Spleen (tissue), 11 donors: ENCODE measurements around the gene SELENOI. TPM values are rescaled to one million over a fixed set of nuclear protein-coding genes. Genes with fewer than 3 reads are reported as not detected.

Source experiments
- DNase-seq: peaks from one replicate; pipeline ENCODE4 v3.0.0-alpha.2; 2020
- H3K27ac ChIP-seq, 8 donors: fragments of 200-600 bp; sonication (generic) in 7 of 8; 1 replicate in 4 of 8; 2 replicates in 4 of 8; pipeline versions ENCODE4 v1.5.0 to v1.8.0; 2016 to 2021; ENCODE audit warnings: inconsistent platforms in 4 of 8, mild to moderate bottlenecking in 4 of 8, moderate library complexity in 1 of 8
- H3K27me3 ChIP-seq, 7 donors: fragments of 200-600 bp; sonication (generic) in 6 of 7; replicated peaks in 1 of 7; 1 replicate in 4 of 7; 2 replicates in 3 of 7; pipeline versions ENCODE4 v1.5.0 to v1.8.0; 2016 to 2021; ENCODE audit warnings: inconsistent platforms in 3 of 7, mild to moderate bottlenecking in 1 of 7
- H3K36me3 ChIP-seq, 6 donors: fragments of 200-600 bp; sonication (generic) in 5 of 6; 1 replicate in 4 of 6; 2 replicates in 2 of 6; pipeline versions ENCODE4 v1.5.0 to v1.8.0; 2016 to 2021; ENCODE audit warnings: inconsistent platforms in 2 of 6
- H3K4me1 ChIP-seq, 6 donors: fragments of 200-600 bp; sonication (generic) in 5 of 6; 1 replicate in 3 of 6; 2 replicates in 3 of 6; pipeline versions ENCODE4 v1.5.0 to v1.8.0; 2016 to 2021; ENCODE audit warnings: inconsistent platforms in 3 of 6
- H3K4me3 ChIP-seq, 8 donors: fragments of 200-600 bp; sonication (generic) in 7 of 8; 1 replicate in 4 of 8; 2 replicates in 4 of 8; pipeline versions ENCODE4 v1.5.0 to v1.8.0; 2016 to 2021; ENCODE audit warnings: inconsistent platforms in 4 of 8, mild to moderate bottlenecking in 4 of 8, moderate library complexity in 2 of 8
- H3K9me3 ChIP-seq, 8 donors: fragments of 200-600 bp; sonication (generic) in 7 of 8; 1 replicate in 4 of 8; 2 replicates in 4 of 8; pipeline versions ENCODE4 v1.5.0 to v1.8.0; 2016 to 2021; ENCODE audit warnings: inconsistent platforms in 4 of 8
- POLR2A ChIP-seq, 3 donors: fragments of 450-650 bp; IDR thresholded peaks; one replicate each; pipeline ENCODE4 v1.5.1; 2017; ENCODE audit warnings: antibody characterized with exemption in 3 of 3, mild to moderate bottlenecking in 1 of 3
- POLR2AphosphoS5 ChIP-seq, 3 donors: sonication (generic); formaldehyde crosslinking; IDR thresholded peaks; one replicate each; pipeline ENCODE4 v1.5.1; 2017; ENCODE audit warnings: antibody characterized with exemption in 3 of 3
- WGBS, 5 donors: extraction: QIAGEN DNeasy Blood & Tissue Kit in 3 of 5; methylation state at CpG; one replicate each; pipeline versions ENCODE4 v1.1.5 to v1.1.7; 2013 to 2018; 5-methylcytosine and 5-hydroxymethylcytosine counted together
- intact Hi-C: fragments of 100-400 bp; cut with DNase I; formaldehyde crosslinking; loops from one replicate; pipeline ENCODE4 v1.15.0; 2023; ENCODE audit warnings: low total_unique reads
- polyA plus RNA-seq, 3 donors: library from polyadenylated mRNA; stranded (reverse); fragments of 200-250 nt; gene quantifications; one replicate each; pipeline ENCODE4 v1.2.1, GENCODE V29; 2013
- total RNA-seq, 7 donors: library from RNA; depleted of rRNA in 3 of 7; stranded (reverse); fragments of >200 nt in 3 of 7; fragmentation: NEBNext Ultra II Directional in 4 of 7; extraction: Animal tissue kit (Norgen Biotek cat#: 25700) in 4 of 7; gene quantifications; one replicate each; pipeline versions ENCODE4 v1.1.0 to v1.2.1, GENCODE V29; 2016 to 2021
- TF ChIP-seq, protein P1 (sequence below), 11 experiments: fragments of 200-600 bp in 7 of 11; fragments of 450-650 bp in 4 of 11; sonication (generic) in 4 of 11; IDR thresholded peaks in 8 of 11; conservative IDR thresholded peaks in 3 of 11; 1 replicate in 7 of 11; 2 replicates in 4 of 11; pipeline versions ENCODE4 v1.4.0 to v1.8.0; 2016 to 2021; ENCODE audit warnings: antibody characterized with exemption in 11 of 11, inconsistent platforms in 4 of 11, mild to moderate bottlenecking in 1 of 11
- donor health status: healthy with polysubstance abuse.
- donor health status: DM: no; HTN: no; CAD: no; lungs with moderate emphysema.
- donor health status: DM: no; HTN: no; CAD: no.
- donor health status: Bipolar disorder and iron deficiency.
- donor health status: healthy.
- donor health status: DM: no; HTN: no; CAD: no.
- donor health status: DM: yes; HTN: yes; CAD: no.

Gene SELENOI
- total and polyA plus RNA-seq, 10 donors, result 2.0 to 23.6 (median 16.4) TPM

DNA sequence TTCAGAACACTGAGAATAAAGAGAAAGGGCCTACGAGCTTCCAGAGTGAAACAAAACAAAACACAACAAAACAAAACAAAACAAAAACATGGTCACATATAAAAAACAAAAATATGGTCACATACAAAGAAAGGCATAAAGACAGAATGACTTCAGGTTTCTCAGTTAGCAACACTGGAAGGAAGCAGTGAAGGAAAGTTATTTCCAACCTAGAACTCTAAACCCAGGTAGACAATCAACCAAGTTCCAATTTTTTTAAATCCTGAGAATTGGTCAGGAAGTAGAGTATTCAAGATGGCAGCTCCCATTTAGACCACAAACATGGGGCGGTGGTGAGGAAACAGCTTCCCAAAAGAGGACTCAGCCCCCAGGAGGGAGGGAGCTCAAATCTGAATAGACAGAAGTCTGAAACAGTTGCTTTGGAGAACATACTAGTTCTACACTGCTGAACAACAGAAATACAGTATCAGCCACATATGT lies 64.9 kb downstream of the SELENOI start:
- Histone ChIP-seq H3K9me3 (no peaks in the 10 kb centered on the region), H3K36me3 (no peaks in the 10 kb centered on the region), H3K4me1 (peaks cover 0 to 7% (median 0%) of the 10 kb centered on the region in 6 donors), H3K27ac (no peak overlapping the region), H3K4me3 (no peak overlapping the region), H3K27me3 (peaks cover 0 to 10% (median 0%) of the 10 kb centered on the region in 7 donors)
- 69 to 88% (median 81%) methylated on average over 2 of the region's 2 CpGs for WGBS, 5 donors
- intact Hi-C loops, result no loop called here
- DNase-seq, result no peak
- TF ChIP-seq, protein P1, sequence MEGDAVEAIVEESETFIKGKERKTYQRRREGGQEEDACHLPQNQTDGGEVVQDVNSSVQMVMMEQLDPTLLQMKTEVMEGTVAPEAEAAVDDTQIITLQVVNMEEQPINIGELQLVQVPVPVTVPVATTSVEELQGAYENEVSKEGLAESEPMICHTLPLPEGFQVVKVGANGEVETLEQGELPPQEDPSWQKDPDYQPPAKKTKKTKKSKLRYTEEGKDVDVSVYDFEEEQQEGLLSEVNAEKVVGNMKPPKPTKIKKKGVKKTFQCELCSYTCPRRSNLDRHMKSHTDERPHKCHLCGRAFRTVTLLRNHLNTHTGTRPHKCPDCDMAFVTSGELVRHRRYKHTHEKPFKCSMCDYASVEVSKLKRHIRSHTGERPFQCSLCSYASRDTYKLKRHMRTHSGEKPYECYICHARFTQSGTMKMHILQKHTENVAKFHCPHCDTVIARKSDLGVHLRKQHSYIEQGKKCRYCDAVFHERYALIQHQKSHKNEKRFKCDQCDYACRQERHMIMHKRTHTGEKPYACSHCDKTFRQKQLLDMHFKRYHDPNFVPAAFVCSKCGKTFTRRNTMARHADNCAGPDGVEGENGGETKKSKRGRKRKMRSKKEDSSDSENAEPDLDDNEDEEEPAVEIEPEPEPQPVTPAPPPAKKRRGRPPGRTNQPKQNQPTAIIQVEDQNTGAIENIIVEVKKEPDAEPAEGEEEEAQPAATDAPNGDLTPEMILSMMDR (IDR thresholded peaks at IDR 0.05 in 8 of 11, conservative IDR thresholded peaks at IDR 0.05 in 3 of 11), result no peak
- TF ChIP-seq POLR2A (IDR thresholded peaks at IDR 0.05) (no peak), POLR2AphosphoS5 (IDR thresholded peaks at IDR 0.05) (no peak)

DNA sequence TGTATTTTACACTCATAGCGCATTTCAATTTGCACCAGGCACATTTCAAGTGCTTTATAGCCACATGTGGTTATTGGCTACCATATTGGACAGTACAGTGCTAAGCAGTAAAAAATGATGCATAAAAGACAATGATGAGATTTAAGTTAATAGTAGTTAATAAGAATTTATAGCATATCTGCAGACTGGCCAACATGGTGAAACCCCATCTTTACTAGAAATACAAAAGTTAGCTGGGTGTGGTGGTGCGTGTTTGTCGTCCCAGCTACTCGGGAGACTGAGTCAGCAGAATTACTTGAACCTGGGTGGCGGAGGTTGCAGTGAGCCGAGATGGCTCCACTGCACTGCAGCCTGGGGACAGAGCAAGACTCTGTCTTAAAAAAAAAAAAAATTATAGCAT lies 65.5 kb downstream of the SELENOI start:
- H3K4me3 ChIP-seq, result no peak overlapping the region
- peaks cover 0 to 7% (median 0%) of the 10 kb centered on the region in 6 donors for H3K4me1 ChIP-seq
- intact Hi-C loops, result no loop called here
- DNase-seq, result no peak
- H3K36me3 ChIP-seq, result no peaks in the 10 kb centered on the region
- TF ChIP-seq POLR2AphosphoS5 (IDR thresholded peaks at IDR 0.05) (no peak), POLR2A (IDR thresholded peaks at IDR 0.05) (no peak)
- TF ChIP-seq, protein P1 (IDR thresholded peaks at IDR 0.05 in 8 of 11, conservative IDR thresholded peaks at IDR 0.05 in 3 of 11), result no peak
- H3K27me3 ChIP-seq, result peaks cover 0 to 10% (median 0%) of the 10 kb centered on the region in 7 donors
- H3K9me3 ChIP-seq, result no peaks in the 10 kb centered on the region
- 93 to 98% (median 95%) methylated on average over 6 of the region's 6 CpGs for WGBS, 5 donors
- peak overlapping the region in 1 of 8 donors; percentile 77 for H3K27ac ChIP-seq

DNA sequence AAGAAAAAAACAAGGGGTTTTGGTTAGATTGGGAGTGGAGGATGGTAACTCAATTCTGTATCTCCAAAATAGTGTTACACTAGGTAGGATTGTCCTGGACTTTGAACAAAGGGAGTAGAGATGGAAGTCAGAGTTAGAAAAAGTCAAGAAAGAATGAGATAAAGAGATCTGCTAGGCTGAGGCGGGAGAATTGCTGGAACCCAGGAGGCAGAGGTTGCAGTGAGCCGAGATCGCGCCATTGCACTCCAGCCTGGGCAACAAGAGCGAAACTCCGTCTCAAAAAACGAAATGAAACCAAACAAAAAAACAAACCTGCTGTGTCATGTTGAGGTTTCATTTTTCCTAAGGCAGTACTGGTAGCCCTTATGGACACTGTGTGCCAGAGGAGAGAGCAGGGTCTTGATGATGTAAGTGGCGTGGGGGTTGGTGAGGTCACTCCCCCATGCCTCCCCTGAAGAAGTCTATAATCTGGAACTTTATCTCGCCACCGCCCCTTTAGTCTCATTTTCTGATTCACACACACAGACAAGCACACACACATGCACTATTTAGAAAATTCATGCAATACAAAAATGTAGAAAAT lies 66.2 kb downstream of the SELENOI start:
- Histone ChIP-seq H3K27ac (peak overlapping the region in 4 of 8 donors; percentile 47 to 77 (median 48)), H3K4me3 (peak overlapping the region in 4 of 8 donors; percentile 1 to 57 (median 20)), H3K27me3 (peaks cover 0 to 10% (median 0%) of the 10 kb centered on the region in 7 donors), H3K4me1 (peaks cover 0 to 7% (median 0%) of the 10 kb centered on the region in 6 donors), H3K9me3 (no peaks in the 10 kb centered on the region), H3K36me3 (no peaks in the 10 kb centered on the region)
- WGBS, 5 donors, result 41 to 70% (median 46%) methylated on average over 10 of the region's 10 CpGs
- intact Hi-C loops, result no loop called here
- TF ChIP-seq, protein P1 (IDR thresholded peaks at IDR 0.05 in 8 of 11, conservative IDR thresholded peaks at IDR 0.05 in 3 of 11), result no peak
- TF ChIP-seq POLR2AphosphoS5 (IDR thresholded peaks at IDR 0.05) (no peak), POLR2A (IDR thresholded peaks at IDR 0.05) (no peak)
- no peak for DNase-seq

DNA sequence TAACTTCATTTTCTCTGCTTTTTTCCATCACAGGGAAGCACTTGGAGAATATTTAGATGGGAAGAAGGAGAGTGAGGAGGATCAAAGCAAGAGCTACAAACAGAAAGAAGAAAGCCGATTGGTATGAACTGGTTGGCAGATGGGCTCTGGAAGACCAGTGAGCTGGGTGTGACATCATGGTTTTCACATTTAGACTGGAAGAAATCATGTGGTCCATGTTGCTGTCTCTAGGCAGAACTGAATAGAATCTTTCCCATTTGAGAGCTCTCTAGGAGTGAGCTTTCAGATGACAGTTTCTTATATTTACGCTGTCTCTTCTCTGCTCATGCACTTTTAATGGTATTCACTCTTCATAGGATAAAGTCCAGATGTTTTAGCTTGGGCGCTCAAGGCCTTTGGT lies 68.4 kb downstream of the SELENOI start:
- Histone ChIP-seq H3K4me3 (no peak overlapping the region), H3K27ac (no peak overlapping the region), H3K4me1 (peaks cover 0 to 7% (median 0%) of the 10 kb centered on the region in 6 donors), H3K9me3 (no peaks in the 10 kb centered on the region), H3K36me3 (no peaks in the 10 kb centered on the region), H3K27me3 (no peaks in the 10 kb centered on the region)
- no peak for DNase-seq
- TF ChIP-seq, protein P1 (IDR thresholded peaks at IDR 0.05 in 8 of 11, conservative IDR thresholded peaks at IDR 0.05 in 3 of 11), result no peak
- TF ChIP-seq POLR2AphosphoS5 (IDR thresholded peaks at IDR 0.05) (no peak), POLR2A (IDR thresholded peaks at IDR 0.05) (no peak)
- WGBS, 5 donors, result 88 to 96% (median 95%) methylated on average over 3 of the region's 3 CpGs
- intact Hi-C loops, result no loop called here
